D721Med (cell line): ENCODE data around the gene AURKA.

Experiments used
- DNase-seq: peaks from one replicate; pipeline ENCODE4 v3.0.0; 2011; ENCODE audit warnings: low spot score; ENCODE audit not compliant: insufficient read length
- FAIRE-seq: peaks from 2 replicates; lab custom pipeline; 2011; peaks lifted over from hg19 to GRCh38; lab: Jason Lieb, UNC
- TF ChIP-seq, protein P1 (sequence below): IDR thresholded peaks from 2 replicates; pipeline ENCODE4 v1.5.1; 2012; ENCODE audit warnings: mild to moderate bottlenecking, control low read depth; ENCODE audit not compliant: insufficient read depth; ENCODE audit errors: missing control alignments

Gene AURKA

DNA sequence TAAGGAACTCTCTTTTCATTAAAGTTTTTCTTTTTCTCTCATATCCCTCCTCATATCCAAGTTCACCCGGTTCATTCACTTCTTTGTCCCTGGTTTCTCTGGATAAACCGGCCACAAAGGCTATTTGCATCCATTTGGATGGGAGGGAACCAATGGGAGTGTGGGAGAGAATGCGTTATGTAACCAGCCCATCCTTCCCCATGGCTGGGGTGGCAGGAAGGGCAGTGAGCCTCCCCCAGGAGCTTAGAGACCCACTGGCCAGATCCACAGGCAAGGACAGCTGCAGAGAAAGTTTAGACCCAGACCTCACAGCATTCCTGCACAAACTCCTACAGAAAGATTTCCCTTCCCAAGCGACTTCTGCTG is 30.8 kb upstream of the AURKA start:
- TF ChIP-seq, protein P1, sequence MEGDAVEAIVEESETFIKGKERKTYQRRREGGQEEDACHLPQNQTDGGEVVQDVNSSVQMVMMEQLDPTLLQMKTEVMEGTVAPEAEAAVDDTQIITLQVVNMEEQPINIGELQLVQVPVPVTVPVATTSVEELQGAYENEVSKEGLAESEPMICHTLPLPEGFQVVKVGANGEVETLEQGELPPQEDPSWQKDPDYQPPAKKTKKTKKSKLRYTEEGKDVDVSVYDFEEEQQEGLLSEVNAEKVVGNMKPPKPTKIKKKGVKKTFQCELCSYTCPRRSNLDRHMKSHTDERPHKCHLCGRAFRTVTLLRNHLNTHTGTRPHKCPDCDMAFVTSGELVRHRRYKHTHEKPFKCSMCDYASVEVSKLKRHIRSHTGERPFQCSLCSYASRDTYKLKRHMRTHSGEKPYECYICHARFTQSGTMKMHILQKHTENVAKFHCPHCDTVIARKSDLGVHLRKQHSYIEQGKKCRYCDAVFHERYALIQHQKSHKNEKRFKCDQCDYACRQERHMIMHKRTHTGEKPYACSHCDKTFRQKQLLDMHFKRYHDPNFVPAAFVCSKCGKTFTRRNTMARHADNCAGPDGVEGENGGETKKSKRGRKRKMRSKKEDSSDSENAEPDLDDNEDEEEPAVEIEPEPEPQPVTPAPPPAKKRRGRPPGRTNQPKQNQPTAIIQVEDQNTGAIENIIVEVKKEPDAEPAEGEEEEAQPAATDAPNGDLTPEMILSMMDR, result no peak
- DNase-seq (no peak), FAIRE-seq (no peak)

DNA sequence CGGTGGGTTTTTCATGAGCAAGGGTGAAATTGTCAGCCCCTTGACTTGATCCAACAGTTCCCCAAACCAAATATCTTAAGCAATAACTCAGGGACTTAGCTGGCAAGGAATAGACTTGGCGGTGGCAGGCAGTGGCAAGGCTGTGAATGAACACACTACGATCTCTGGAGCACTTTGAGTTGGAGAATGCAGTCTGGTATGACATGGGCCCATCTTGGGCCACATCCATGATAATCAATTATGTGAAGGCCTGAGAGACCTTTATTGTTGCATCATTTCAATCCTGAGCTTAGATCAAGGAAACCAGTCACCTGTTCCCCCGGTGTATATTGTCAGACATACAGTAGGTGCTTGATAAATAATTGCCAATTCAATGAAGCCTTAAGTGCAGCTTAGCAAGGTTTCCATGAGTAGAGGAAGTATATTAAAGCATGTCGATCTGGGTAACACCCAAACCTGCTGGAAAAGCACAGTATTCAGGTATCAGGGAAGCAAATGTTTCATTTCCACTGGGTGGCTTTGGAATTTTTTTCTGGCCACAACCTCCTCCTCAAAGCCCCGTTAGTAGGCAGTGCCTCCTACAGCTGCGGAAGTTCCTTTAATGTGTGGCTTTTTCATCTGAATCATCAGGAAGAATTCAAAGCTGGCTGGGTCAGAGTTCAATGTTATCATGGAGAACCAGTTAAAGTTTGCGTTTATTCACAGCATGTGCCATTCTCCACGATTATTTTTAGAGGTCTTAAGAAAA is 30.2 kb upstream of the AURKA start:
- TF ChIP-seq, protein P1, result no peak
- DNase-seq, result no peak
- no peak for FAIRE-seq

DNA sequence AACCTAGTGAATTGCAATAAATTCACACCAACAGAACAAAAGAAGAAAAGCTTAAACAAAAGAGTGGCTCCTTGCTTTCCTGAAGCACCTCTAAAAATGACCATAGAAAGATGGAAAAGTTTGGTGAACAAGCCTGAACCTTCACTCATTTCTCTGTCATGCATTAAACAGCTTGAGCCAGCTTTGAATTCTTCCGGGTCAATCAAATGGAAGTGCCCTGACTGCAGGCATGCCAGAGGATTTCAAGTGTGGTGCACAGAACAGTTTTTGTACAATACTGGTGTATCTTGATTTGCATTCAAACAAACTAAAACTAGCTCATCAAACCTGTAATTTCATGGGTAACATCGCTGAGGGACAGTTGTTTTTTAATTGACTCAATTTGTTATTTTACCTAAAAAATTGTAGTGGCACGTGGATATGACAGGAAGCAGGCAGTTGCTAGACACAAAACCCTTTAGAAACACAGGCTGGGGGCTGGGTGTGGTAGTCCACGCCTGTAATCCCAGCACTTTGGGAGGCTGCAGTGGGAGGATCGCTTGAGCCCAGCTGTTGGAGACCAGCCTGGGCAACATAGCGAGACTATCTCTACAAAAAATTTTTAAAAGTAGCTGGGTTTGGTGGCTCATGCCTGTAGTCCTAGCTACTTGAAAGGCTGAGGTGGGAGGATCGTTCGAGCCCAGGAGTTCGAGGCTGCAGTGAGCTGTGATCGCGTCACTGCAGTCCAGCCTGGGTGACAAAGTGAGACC is 29.1 kb upstream of the AURKA start:
- no peak for FAIRE-seq
- TF ChIP-seq, protein P1, result no peak
- DNase-seq, result no peak

DNA sequence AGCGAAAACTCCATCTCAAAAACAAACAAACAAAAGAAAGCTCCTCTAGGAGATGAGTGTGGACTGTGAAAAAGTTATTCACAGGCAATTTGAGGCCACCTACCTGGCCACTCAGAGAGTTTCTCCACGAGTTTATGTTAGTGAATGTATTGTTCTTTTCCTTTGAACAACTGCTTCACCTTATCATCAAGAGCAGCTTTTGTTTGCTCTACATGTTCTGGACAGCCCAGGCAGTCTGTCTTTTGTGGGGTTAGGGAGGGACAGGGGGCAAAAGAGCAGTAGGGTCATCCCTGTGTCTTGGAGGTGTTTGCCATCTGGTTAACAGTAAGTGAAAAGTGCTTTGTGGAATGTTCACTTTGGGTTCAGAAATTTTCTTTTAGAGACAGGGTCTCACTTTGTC is 28.0 kb upstream of the AURKA start:
- FAIRE-seq (no peak), DNase-seq (no peak)
- TF ChIP-seq, protein P1, result no peak

DNA sequence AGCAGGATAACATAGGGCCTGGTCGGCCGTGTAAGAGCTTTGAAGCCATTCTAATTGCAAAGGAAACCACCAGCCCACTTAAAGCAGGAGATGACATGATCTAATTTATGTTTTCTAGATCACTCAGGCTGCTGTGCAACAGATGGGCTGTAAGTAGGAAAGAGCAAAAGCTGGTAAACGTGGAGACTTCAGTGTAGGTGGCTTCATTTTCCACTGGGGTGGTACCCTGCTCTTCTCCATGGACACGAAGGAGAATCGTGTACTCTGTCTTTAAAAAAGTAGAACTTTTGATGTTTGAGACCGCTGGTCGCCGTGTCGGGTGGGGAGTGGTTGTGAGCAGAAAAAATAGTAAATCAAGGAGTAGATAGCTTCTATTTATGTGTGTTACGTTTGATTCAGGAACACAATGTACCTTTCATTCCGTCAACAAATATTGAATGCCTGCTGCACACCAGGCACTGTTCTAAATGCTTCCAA is 26.4 kb upstream of the AURKA start:
- TF ChIP-seq, protein P1, result no peak
- DNase-seq (no peak), FAIRE-seq (no peak)

DNA sequence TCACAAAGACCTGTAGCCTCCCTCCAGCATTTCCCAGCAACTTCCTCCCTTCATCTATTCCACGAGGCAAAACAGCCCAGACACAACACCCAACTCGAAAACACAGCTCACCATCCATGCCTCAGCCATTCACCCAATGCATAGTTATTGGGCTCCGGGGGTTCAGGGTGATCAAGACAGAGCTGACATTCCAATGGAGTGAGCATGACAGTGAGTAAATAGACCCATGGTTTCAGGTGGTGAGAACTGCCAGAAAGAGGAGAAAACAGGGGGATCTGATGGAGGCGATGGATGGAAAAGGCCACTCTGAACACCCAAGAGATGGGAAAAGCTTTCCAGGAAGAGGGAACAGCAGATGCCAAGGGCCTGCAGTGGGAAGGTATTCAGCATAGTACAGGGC is 25.9 kb upstream of the AURKA start:
- no peak for FAIRE-seq
- TF ChIP-seq, protein P1, result no peak
- DNase-seq, result no peak

DNA sequence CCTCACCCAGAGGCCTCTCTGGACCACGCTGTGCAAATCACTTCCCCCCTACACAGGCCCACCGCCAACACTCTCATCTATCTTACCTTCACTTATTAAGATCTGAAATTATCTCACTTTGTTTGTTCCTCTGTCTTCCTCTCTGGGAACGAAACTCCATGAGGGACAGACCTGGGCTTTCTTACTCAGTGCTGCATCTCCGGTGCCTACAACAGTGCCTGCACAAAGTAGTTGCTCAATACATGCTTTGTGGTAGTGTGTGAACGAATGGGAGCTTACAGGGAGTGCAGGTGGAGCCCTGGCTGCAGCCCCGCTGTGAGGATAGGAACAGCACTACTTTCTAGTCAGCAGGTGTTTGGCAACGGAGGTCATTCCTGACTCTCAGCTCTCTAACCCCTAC is 25.4 kb upstream of the AURKA start:
- DNase-seq (no peak), FAIRE-seq (no peak)
- TF ChIP-seq, protein P1, result no peak
